ENCODE data around the gene LRRC9. TPM values are rescaled to one million over a fixed set of nuclear protein-coding genes. Genes with fewer than 3 reads are reported as not detected.
"Not testable (repeated sequence)": the region's sequence is repeated elsewhere in the genome, so short reads cannot be mapped to it uniquely, and the experiment has no call there.

Gene LRRC9
- polyA plus RNA-seq, 1 donor = 0.34 TPM

- peak; percentile 12 for DNase-seq
Observed at GRCh38 chr14:60064491-60065072, 144.6 kb downstream of the LRRC9 start.

- DNase-seq = no peak
Observed at GRCh38 chr14:60067882-60068281, 147.9 kb downstream of the LRRC9 start.

- no peak for DNase-seq
Observed at GRCh38 chr14:60079723-60080122, 159.8 kb downstream of the LRRC9 start.

- no peak for DNase-seq
Observed at GRCh38 chr14:60085085-60085484, 165.1 kb downstream of the LRRC9 start.

GRCh38 chr14:60085693-60086092 lies 165.7 kb downstream of the LRRC9 start:
- no peak for DNase-seq

- DNase-seq = no peak
Observed at GRCh38 chr14:60087668-60088067, 167.7 kb downstream of the LRRC9 start.

- DNase-seq = no peak
Observed at GRCh38 chr14:60089221-60089620, 169.3 kb downstream of the LRRC9 start.

GRCh38 chr14:60090864-60091519 lies 171.0 kb downstream of the LRRC9 start:
- DNase-seq = peak; percentile 64

GRCh38 chr14:60091550-60092525 lies 171.9 kb downstream of the LRRC9 start, which contains the start of gene PCNX4:
TSS of gene PCNX4 (plus strand) at chr14:60091923. CDS start at chr14:60107639, 15,716 bp downstream.
- DNase-seq = peak; percentile 100

GRCh38 chr14:60092526-60092920 lies 172.6 kb downstream of the LRRC9 start:
- DNase-seq = peak; percentile 57

- no peak for DNase-seq
Observed at GRCh38 chr14:60093080-60093479, 173.1 kb downstream of the LRRC9 start.

- no peak for DNase-seq
Observed at GRCh38 chr14:60093606-60094005, 173.7 kb downstream of the LRRC9 start.

- DNase-seq = no peak
Observed at GRCh38 chr14:60094306-60094897, 174.5 kb downstream of the LRRC9 start.

GRCh38 chr14:60095231-60095630 lies 175.3 kb downstream of the LRRC9 start:
- DNase-seq = no peak

GRCh38 chr14:60095781-60096450 lies 176.0 kb downstream of the LRRC9 start:
- DNase-seq = no peak

GRCh38 chr14:60097974-60098373 lies 178.0 kb downstream of the LRRC9 start:
- no peak for DNase-seq

GRCh38 chr14:60099855-60100254 lies 179.9 kb downstream of the LRRC9 start:
- not testable (repeated sequence) for DNase-seq

- no peak for DNase-seq
Observed at GRCh38 chr14:60101786-60102185, 181.8 kb downstream of the LRRC9 start.

- DNase-seq = peak; percentile 32
Observed at GRCh38 chr14:60102389-60102788, 182.4 kb downstream of the LRRC9 start.

GRCh38 chr14:60106339-60106738 lies 186.4 kb downstream of the LRRC9 start:
- DNase-seq = no peak

GRCh38 chr14:60107477-60107876 lies 187.5 kb downstream of the LRRC9 start:
- no peak for DNase-seq

GRCh38 chr14:60111732-60112131 lies 191.8 kb downstream of the LRRC9 start:
- no peak for DNase-seq

All from hindlimb muscle (tissue), 1 donor.